Transverse colon (tissue), 4 donors: Measurements from ENCODE around the gene CYREN.

Source experiments
- CTCF ChIP-seq, 5 experiments: fragments of 200-600 bp in 3 of 5; fragments of 450-650 bp in 2 of 5; sonication (generic) in 3 of 5; IDR thresholded peaks; 1 replicate in 2 of 5; 2 replicates in 3 of 5; pipeline ENCODE4 v1.5.1; 2016 to 2017; ENCODE audit warnings: antibody characterized with exemption in 5 of 5, inconsistent platforms in 3 of 5, mild to moderate bottlenecking in 2 of 5, moderate library complexity in 1 of 5
- EP300 ChIP-seq: sonication (generic); formaldehyde crosslinking; IDR thresholded peaks from one replicate; pipeline ENCODE4 v1.6.1; 2017; ENCODE audit warnings: antibody characterized with exemption, low read depth
- POLR2A ChIP-seq: fragments of 450-650 bp; IDR thresholded peaks from one replicate; pipeline ENCODE4 v1.6.1; 2016; ENCODE audit warnings: antibody characterized with exemption, mild to moderate bottlenecking, moderate library complexity
- POLR2AphosphoS5 ChIP-seq, 3 donors: sonication (generic); formaldehyde crosslinking; IDR thresholded peaks; one replicate each; pipeline ENCODE4 v1.6.1; 2016; ENCODE audit warnings: antibody characterized with exemption in 3 of 3

- TF ChIP-seq CTCF (IDR thresholded peaks at IDR 0.05) (no peak), POLR2AphosphoS5 (IDR thresholded peaks at IDR 0.05) (no peak), POLR2A (no peak), EP300 (no peak)
Measured at GRCh38 chr7:135199439-135199838, 28.9 kb upstream of the CYREN start.
